GM18909 (cell line): Measurements from ENCODE around the gene WDFY3.

ENCODE experiments used
- ATAC-seq: cut with Tn5 transposase; IDR thresholded peaks from one replicate; pipeline ENCODE4 v1.9.1; 2021; ENCODE audit warnings: mild to moderate bottlenecking; ENCODE audit not compliant: unreplicated experiment, poor library complexity

Gene WDFY3

DNA sequence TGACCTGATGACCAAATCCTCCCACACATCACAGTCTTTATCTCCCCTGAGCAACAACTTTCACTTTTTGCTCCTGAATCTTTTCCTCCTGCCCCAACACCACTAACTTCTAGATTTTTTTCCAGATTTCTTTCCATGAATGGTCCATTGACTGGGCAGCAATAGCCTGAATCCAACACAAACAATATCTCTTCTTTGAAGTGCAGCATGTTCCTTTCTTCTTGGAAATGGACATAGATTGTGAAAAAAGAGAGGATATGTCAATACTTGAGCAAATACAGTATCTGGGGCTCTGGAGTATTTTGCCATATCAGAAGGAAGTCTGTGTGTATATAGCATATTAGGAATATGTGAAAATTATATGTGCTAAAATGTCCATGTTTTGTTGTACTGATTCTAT is 328.4 kb downstream of the WDFY3 start:
- no peak for ATAC-seq

DNA sequence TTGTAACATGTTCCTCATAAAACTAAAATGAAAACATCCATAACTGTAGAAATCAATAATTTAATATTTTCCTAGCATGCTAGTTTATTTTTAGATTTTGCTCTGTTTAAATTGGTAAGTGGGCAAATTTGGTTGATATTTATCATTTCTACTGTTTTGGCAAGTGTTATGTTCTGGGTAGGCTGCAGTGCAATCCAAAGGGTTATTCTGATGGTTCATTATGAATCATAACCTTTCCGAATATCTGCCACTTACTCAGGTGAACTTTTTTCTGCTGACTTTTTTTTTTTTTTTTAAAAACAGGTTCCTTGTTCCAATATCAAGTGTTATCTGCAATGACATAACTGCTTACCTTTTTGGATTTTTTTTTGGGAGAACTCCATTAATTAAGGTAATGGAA is 331.5 kb downstream of the WDFY3 start:
- ATAC-seq, result no peak

GRCh38 chr4:84632092-84632491 is 334.4 kb downstream of the WDFY3 start:
- ATAC-seq, result no peak

- no peak for ATAC-seq
Measured at GRCh38 chr4:84631573-84631972, 334.9 kb downstream of the WDFY3 start.

- ATAC-seq, result no peak
Measured at GRCh38 chr4:84626673-84627072, 339.8 kb downstream of the WDFY3 start.

GRCh38 chr4:84623661-84624060 is 342.8 kb downstream of the WDFY3 start:
- no peak for ATAC-seq

DNA sequence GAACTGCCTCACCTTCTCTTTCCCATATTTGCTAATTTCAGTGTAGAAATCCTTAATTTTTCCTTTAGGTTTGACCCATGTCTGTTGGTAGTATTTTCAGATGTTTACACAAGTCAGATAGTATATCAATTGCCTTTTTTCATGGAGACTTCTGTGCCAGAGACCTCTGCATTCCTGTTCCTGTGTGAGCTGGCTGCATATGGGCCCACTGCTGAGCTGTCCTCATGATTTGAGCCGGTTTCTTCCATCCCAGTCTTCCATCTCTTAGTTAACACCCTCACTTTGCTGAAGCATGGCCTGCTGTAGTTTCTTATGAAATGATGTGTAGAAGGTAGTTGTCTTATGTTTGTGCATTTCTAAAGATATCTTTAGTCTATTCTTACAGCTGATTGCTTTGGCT is 343.5 kb downstream of the WDFY3 start:
- no peak for ATAC-seq
